VCaP (cell line): ENCODE data around the gene TLL1.

ENCODE experiments used
- H3K27ac ChIP-seq: fragments of 450-650 bp; 2 replicates; pipeline ENCODE4 v1.5.1; 2017
- CTCF ChIP-seq: fragments of 450-650 bp; conservative IDR thresholded peaks from 2 replicates; pipeline ENCODE4 v1.5.1; 2017; ENCODE audit warnings: mild to moderate bottlenecking, moderate library complexity

The TLL1 gene

DNA sequence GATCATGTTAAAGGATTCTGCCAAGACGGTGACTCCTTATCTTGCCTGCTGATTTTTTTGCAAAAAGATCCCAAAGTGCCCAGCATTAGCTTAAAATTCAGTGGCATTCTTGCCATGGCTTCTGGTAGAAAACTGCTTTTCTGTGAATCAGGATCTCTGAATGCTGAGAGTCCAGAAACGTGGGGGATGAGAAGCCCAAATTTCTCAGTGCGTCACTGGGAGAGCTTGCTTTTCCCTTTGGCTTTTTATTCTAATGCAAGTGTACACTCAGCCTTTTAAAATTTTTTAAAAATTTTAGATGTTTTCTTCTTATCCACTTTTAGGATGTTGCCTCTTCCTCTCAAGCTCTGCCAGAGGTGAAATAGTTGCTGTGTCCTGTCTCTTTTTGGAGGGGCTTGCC lies 98.4 kb downstream of the TLL1 start:
- no peak overlapping the region for H3K27ac ChIP-seq
- TF ChIP-seq CTCF: no peak

DNA sequence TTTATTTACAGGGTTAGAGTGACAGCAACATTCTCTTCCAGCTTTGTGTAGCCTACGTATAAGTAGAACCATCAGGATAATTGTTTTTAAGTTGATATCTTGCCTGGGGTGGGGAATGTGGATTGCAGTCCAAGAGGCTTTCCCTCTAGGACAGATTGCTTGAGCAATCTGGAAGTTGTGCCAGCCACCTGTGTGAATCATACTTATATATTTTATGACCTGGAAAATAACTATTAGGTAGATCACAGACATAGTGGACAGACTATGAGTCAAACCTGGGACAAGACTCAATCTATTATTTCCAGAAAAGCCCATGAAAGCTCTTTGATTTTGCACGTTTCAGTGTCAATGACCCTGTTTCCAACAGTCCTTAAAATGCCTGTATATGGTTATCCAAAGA lies 98.9 kb downstream of the TLL1 start:
- H3K27ac ChIP-seq: no peak overlapping the region
- no peak for TF ChIP-seq CTCF

GRCh38 chr4:165972747-165973146 lies 99.7 kb downstream of the TLL1 start:
- TF ChIP-seq CTCF: no peak
- H3K27ac ChIP-seq: no peak overlapping the region

- no peak for TF ChIP-seq CTCF
- H3K27ac ChIP-seq: no peak overlapping the region
Measured at GRCh38 chr4:165982934-165983333, 109.9 kb downstream of the TLL1 start.

DNA sequence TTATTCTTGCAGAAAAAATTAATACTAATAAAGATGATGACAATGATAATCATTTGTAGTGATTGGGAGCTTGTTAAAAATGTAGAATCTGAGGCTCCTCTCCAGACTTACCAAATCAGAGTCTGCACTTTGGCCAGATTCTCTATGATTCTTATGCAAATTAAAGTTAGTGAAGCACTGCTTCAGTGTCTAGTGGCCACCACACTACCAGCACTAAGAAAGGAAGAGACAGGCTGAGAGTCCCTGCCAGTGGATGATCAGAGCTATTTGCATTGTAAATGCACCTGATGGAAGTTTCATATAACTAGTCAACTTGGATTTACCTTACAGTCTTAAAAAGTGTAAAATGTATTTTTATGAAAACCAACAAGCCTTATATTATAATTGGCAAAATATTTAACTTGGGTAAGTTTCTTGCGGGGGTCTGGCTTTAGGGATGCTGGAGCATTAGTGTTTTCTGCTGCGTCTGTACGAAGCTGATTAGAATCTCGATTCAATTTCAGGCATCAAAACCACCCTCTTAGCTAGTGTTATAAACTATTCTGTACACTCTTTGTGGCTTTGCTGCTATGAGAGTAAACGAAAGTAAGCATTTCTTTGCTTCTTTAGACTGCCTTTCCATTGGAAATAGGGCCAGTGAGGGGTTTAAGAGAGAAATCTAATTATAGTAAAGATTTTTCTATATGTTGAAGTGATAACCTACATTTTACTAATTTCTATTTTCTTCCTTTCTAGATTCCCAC lies 114.1 kb downstream of the TLL1 start:
- TF ChIP-seq CTCF: no peak
- H3K27ac ChIP-seq: no peak overlapping the region

DNA sequence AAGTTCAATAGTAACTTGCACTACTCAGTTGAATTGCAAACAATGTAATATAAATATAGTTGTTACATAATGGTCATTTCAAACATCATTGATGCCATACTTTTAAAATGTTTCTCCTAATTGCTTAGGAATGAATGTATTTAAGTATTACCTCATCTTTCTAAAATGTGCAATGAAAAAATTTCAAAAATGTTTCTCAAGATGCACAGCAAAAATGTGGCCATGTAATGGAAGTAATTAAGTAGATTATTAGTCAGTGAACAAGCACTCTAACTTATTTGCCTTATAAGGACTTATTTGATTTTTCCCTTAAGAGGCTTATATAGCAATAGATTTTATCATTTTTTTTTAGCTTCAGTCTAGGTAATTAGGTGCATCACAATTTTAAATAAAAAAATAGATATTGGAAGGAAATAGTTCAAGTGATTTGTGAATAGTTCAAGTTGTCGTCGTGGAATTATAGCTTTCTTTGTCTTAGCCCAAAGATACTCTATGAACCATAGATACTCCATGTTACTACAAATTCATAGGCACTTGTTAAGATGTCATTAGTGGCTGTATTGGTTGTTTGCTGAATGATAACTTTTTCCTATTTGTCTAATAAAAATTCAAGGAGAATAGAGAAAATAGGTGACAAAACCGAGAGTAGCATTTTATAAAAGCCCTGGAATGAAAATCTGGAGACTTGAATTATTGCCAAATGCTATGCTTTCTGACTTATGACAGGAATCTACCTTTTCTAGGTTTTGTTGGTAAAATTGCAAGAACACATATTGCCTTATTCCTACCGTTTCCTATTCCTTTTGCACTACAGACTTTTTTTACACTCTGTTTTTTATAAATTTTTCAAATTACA lies 118.5 kb downstream of the TLL1 start:
- no peak overlapping the region for H3K27ac ChIP-seq
- TF ChIP-seq CTCF: no peak

DNA sequence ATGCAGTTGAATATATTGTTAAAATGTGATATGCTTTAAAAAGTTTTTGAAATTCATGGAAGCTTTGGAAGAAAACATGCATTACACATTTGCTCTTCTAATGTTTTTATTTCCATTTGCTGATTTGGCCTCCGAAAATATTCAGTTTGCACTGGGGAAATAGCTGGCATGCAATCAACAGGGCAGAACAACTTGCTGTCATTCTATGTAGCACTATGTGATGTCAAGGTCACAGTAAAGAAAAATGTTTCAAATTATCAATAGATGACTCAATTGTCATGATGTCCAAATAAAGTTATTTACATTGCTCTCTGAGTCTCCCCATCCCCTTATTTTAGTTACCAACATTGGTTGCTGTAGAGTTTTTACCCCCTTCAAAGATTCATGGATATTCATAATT lies 119.2 kb downstream of the TLL1 start:
- no peak for TF ChIP-seq CTCF
- H3K27ac ChIP-seq: no peak overlapping the region
